Measurements from ENCODE around the gene NPAS3. TPM values are rescaled to one million over a fixed set of nuclear protein-coding genes. Genes with fewer than 3 reads are reported as not detected.

Gene NPAS3
- total RNA-seq, 1 experiment from 2014 or later, result not detected

DNA sequence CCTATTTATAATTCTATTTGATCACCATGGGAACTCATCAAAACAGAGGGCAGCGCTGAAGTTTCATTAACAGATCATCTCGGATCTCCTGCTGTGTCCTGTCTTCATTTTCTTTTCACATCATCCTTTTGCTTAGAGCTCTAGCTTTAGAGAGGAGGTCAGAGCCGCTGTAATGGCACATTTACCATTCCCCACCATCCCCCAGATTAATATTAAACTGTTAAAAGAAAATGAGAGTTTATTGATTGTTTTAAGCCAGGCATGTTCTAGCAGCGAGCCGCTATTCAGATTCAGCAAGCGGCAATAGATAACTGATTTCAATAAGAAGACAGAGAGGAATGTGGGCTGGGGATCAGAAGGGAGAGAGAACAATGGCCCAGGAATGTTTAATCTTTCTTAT lies 703.4 kb downstream of the NPAS3 start:
- Histone ChIP-seq H3K27ac (ENCODE audit: low read depth, low read length) (no peak overlapping the region), H3K36me3 (ENCODE audit: control insufficient read depth in 1 of 2, insufficient read depth in 2 of 2, low read length in 2 of 2) (no peaks in the 10 kb centered on the region), H3K9ac (ENCODE audit: low read length) (no peak overlapping the region), H3K27me3 (ENCODE audit: insufficient read depth, low read length) (0 out of 2 replicates have a peak, but pooled peaks cover 9% of the 10 kb centered on the region), H2AFZ (ENCODE audit: low read depth, low read length, poor library complexity, severe bottlenecking) (no peak overlapping the region), H3K79me2 (ENCODE audit: insufficient read depth, low read length) (no peaks in the 10 kb centered on the region), H3K4me2 (ENCODE audit: low read length) (no peak overlapping the region), H3K9me2 (ENCODE audit: insufficient read depth) (no peaks in the 10 kb centered on the region), H3K4me3 (replicated peaks in 1 of 2; ENCODE audit: low read depth in 1 of 2, low read length in 2 of 2) (no peak overlapping the region), H3K4me1 (ENCODE audit: control insufficient read depth in 1 of 2, insufficient read depth in 2 of 2, low read length in 2 of 2) (no peaks in the 10 kb centered on the region), H4K20me1 (ENCODE audit: insufficient read depth) (no peaks in the 10 kb centered on the region), H3K9me3 (ENCODE audit: control insufficient read depth in 1 of 2, insufficient read depth in 1 of 2, low read depth in 1 of 2, low read length in 2 of 2) (no peaks in the 10 kb centered on the region)
- BruUV-seq (replicated peaks), result no TSS peak
- CTCF ChIA-PET, result no interaction called here
- TF ChIP-seq POLR2A (IDR thresholded peaks at IDR 0.05; ENCODE audit: borderline replicate concordance, extremely low read depth, insufficient read depth, insufficient read length) (no peak), ZNF274 (IDR thresholded peaks at IDR 0.05; ENCODE audit: low read depth, low read length) (no peak), TCF7L2 (IDR thresholded peaks at IDR 0.05; ENCODE audit: borderline replicate concordance, extremely low read depth, insufficient read depth, insufficient read length) (no peak), ZFX (IDR thresholded peaks at IDR 0.05) (no peak), JUND (IDR thresholded peaks at IDR 0.05) (no peak)
- intact Hi-C loops (cut with micrococcal nuclease), result no loop called here
- RAD21 ChIA-PET (ENCODE audit: low non-redundant PET in 1 of 2, low total read pairs in 2 of 2, uncharacterized antibody in 2 of 2, unreplicated experiment in 2 of 2), result no interaction called here
- POLR2A ChIA-PET, result no interaction called here
- ATAC-seq (no peak), DNase-seq (ENCODE audit: low read depth, low spot score) (no peak)

DNA sequence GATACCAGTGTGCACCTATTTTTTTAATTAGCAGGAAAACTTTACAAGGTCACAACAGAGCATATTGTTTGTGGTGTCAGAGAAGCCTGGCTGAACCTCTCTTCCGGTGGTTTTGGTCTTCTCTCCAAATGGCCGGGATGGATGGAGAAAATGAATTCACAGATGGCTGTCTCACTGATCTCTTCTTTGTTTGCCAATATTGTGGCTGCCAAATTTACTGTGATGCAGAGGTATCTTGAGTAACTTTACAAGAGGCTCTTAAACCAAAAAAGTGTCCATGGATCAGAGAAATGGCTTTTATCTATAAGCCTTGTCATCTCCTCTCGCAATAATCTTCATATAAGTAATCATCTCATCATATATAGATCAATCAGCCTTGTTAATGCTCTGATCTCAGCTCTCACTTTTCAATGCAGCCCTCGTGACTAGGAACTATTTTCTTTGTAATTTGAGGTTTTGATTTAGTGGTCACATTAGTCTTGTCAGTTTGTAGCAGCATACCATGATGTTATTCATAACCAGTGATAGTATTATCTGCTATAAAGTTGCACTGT lies 704.1 kb downstream of the NPAS3 start:
- ChIA-PET RAD21 (ENCODE audit: low non-redundant PET in 1 of 2, low total read pairs in 2 of 2, uncharacterized antibody in 2 of 2, unreplicated experiment in 2 of 2) (no interaction called here), POLR2A (no interaction called here), CTCF (no interaction called here)
- no TSS peak for BruUV-seq (replicated peaks)
- Histone ChIP-seq H2AFZ (ENCODE audit: low read depth, low read length, poor library complexity, severe bottlenecking) (no peak overlapping the region), H3K9me2 (ENCODE audit: insufficient read depth) (no peaks in the 10 kb centered on the region), H3K4me2 (ENCODE audit: low read length) (no peak overlapping the region), H3K4me1 (ENCODE audit: control insufficient read depth in 1 of 2, insufficient read depth in 2 of 2, low read length in 2 of 2) (no peaks in the 10 kb centered on the region), H3K4me3 (replicated peaks in 1 of 2; ENCODE audit: low read depth in 1 of 2, low read length in 2 of 2) (no peak overlapping the region), H3K27ac (ENCODE audit: low read depth, low read length) (no peak overlapping the region), H3K9ac (ENCODE audit: low read length) (no peak overlapping the region), H3K79me2 (ENCODE audit: insufficient read depth, low read length) (no peaks in the 10 kb centered on the region), H3K27me3 (ENCODE audit: insufficient read depth, low read length) (0 out of 2 replicates have a peak, but pooled peaks cover 9% of the 10 kb centered on the region), H3K9me3 (ENCODE audit: control insufficient read depth in 1 of 2, insufficient read depth in 1 of 2, low read depth in 1 of 2, low read length in 2 of 2) (no peaks in the 10 kb centered on the region), H4K20me1 (ENCODE audit: insufficient read depth) (no peaks in the 10 kb centered on the region), H3K36me3 (ENCODE audit: control insufficient read depth in 1 of 2, insufficient read depth in 2 of 2, low read length in 2 of 2) (no peaks in the 10 kb centered on the region)
- intact Hi-C loops (cut with micrococcal nuclease), result no loop called here
- TF ChIP-seq YY1 (IDR thresholded peaks at IDR 0.05; ENCODE audit: extremely low read depth, insufficient replicate concordance, low read depth, low read length), result no peak
- ATAC-seq (no peak), DNase-seq (ENCODE audit: low read depth, low spot score) (no peak)
